Measurements from ENCODE around the gene EXD2. TPM values are rescaled to one million over a fixed set of nuclear protein-coding genes. Genes with fewer than 3 reads are reported as not detected.
"Not testable (repeated sequence)": the region's sequence is repeated elsewhere in the genome, so short reads cannot be mapped to it uniquely, and the experiment has no call there.

EXD2 gene
- total RNA-seq, 1 donor from 2014 or later, result 14.0 TPM

DNA sequence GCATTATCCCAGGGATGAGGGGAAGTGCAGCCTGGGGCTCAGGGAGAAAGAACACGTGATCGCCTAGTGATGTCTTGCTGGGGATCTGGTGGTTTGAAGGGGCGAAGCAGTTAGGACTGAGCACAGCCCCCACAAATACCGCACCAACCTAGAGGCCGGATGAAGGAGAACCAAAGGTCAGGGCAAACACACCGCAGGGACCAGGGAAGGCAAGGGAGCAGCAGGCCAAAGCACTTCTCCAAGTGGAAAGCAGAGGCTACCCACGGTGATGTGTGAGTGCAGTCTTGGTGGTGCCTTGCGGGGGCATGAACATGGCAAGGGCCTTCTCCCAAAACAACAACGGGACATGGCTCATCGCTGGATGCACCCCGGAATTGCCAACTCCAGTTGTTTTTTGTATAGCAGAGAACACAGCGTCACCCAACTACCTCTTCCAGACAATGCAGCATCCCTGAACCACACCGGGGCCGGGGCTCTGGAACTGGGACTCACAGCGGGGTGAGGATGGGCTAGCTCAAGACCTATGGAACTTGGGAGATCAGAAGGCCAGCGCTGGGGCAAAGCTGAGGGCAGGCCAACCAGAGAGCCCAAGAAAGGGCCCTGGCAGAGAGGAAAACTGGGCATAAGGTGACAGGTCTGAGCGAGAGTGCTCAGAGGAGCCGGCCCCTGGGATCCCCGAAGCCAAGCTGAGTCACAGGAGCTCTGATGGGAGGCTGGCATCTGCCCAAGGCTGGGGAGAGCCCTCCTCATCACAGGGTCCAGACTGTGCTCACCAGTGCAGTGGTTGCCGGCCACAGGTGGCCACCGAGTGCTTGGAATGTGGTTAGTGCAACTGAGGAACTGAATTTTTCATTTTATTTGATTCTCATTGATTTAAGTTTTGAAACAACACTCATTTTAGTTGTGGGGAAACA is 79.8 kb downstream of the EXD2 start:
- H3K4me3 ChIP-seq (ENCODE audit: low read depth, low read length), result no peak overlapping the region
- TF ChIP-seq, protein P1, sequence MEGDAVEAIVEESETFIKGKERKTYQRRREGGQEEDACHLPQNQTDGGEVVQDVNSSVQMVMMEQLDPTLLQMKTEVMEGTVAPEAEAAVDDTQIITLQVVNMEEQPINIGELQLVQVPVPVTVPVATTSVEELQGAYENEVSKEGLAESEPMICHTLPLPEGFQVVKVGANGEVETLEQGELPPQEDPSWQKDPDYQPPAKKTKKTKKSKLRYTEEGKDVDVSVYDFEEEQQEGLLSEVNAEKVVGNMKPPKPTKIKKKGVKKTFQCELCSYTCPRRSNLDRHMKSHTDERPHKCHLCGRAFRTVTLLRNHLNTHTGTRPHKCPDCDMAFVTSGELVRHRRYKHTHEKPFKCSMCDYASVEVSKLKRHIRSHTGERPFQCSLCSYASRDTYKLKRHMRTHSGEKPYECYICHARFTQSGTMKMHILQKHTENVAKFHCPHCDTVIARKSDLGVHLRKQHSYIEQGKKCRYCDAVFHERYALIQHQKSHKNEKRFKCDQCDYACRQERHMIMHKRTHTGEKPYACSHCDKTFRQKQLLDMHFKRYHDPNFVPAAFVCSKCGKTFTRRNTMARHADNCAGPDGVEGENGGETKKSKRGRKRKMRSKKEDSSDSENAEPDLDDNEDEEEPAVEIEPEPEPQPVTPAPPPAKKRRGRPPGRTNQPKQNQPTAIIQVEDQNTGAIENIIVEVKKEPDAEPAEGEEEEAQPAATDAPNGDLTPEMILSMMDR (conservative IDR thresholded peaks at IDR 0.05; ENCODE audit: low read depth, low read length), result no peak
- no peak for DNase-seq (ENCODE audit: low read depth)

DNA sequence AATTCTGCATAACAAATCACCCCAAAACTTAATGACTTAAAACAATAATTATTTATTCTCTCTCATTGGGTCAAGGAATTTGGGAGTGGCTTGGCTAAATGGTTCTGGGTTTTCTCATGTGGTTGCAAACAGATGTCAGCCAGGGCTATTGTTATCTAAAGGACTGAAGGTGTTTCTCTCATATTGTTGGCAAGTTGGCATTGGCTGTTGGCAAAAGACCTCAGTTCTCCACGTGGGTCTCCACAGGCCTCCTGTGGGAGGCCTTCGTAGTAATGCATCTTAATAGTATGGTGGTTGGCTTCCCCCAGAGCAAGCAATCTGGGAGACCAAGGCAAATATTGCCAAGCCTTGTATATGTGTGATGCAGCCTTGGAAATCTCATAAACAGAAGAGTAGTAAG is 83.0 kb downstream of the EXD2 start:
- no peak overlapping the region for H3K4me3 ChIP-seq (ENCODE audit: low read depth, low read length)
- TF ChIP-seq, protein P1 (conservative IDR thresholded peaks at IDR 0.05; ENCODE audit: low read depth, low read length), result no peak
- DNase-seq (ENCODE audit: low read depth), result no peak

DNA sequence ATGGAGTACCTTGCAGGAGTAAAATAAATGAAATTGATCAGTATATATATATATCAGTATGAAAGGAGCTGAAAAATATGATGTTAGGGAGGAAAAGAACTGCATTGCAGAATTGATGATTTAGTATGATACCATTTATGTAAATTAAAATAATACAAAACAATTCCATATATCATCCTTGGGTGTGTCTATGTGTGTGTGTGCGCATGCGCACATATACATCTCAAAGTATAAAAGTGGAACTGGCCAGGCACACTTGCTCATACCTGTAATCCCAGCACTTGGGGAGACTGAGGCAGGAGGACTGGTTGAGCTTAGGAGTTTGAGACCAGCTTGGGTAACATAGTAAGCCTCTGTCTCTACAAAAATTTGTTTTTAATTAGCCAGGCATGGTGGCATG is 84.0 kb downstream of the EXD2 start:
- TF ChIP-seq, protein P1 (conservative IDR thresholded peaks at IDR 0.05; ENCODE audit: low read depth, low read length), result no peak
- DNase-seq (ENCODE audit: low read depth), result no peak
- no peak overlapping the region for H3K4me3 ChIP-seq (ENCODE audit: low read depth, low read length)

DNA sequence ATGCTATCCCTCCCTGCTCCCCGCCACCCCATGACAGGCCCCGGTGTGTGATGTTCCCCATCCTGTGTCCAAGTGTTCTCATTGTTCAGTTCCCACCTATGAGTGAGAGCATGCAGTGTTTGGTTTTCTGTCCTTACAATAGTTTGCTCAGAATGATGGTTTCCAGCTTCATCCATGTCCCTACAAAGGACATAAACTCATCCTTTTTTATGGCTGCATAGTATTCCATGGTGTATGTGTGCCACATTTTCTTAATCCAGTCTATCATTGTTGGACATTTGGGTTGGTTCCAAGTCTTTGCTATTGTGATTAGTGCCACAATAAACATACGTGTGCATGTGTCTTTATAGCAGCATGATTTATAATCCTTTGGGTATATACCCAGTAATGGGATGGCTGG is 86.1 kb downstream of the EXD2 start:
- DNase-seq (ENCODE audit: low read depth); H3K4me3 ChIP-seq (ENCODE audit: low read depth, low read length): not testable (repeated sequence)

DNA sequence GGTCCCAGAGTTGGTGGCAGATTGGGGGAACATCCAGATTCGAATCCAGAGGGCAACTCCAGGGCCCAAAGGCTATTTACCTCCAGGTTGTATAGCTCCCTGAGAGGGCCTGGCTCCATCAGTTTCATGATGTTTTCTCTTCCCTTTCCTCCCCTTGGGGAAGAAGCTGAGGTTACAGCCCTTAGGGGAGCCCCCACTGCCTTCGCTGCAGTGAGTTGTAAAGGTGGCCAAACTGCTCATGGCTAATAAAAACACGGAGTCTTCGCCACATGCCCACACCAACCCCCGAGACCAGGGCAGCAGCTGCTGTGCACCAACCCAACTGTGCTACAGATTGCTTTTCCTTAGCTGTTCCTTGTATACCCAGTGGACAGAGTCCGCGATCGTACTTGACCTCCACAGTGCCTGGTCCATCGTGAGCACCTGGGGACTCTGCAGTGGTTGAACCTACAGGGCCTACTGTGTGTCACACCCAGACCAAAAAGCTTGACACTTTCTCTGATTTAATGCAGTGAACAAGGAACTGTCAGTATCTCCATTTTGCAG is 89.5 kb downstream of the EXD2 start:
- H3K4me3 ChIP-seq (ENCODE audit: low read depth, low read length), result no peak overlapping the region
- no peak for DNase-seq (ENCODE audit: low read depth)
- TF ChIP-seq, protein P1 (conservative IDR thresholded peaks at IDR 0.05; ENCODE audit: low read depth, low read length), result no peak

DNA sequence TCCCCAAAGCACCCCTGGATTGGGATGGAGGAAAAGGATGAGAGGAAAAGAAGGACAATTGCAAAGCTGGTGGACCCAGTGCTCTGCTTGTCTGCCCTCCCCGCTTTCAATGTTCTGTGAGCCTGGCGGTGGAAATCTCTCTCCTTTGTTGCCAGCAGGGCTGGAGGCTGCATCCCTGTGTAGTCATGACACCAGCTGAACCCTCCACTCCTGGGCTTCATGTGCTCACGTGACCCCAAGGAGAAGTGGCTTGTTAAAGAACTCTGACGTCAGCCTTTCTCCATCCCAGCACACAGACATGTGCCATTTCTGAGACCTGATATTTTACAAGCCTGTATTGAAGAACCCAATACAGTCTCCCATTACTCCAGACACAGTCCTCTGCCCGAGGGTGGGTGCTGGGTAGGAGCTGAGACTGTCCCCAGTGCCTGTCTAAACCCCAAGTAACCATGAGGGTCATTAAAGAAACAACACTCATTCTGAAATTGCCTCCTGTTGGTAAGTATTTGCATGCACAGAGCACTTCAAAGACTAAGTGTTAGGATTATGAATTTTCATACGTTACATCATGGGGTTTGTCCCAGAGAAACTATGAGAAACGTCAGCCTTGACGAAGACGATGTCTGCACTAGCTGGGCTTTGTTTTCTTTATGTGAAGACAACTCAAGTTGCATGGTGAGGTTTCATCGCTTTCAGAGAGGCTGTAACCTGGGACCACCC is 90.3 kb downstream of the EXD2 start:
- DNase-seq (ENCODE audit: low read depth), result no peak
- TF ChIP-seq, protein P1 (conservative IDR thresholded peaks at IDR 0.05; ENCODE audit: low read depth, low read length), result no peak
- H3K4me3 ChIP-seq (ENCODE audit: low read depth, low read length), result no peak overlapping the region

DNA sequence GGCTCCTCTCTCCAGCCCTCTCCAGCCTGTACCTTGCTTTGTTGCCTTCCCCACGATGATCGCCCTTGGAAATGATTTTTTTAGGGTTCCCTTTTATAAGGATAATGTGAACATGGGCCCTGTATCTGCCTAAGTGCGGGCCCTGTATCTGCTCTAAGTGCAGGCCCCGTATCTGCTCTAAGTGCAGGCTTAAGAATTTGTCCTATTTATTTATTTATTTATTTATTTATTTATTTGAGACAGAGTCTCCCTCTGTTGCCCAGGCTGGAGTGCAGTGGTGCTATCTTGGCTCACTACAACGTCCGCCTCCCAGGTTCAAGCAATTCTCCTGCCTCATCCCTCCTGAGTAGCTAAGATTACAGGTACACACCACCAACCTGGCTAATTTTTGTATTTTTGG is 91.2 kb downstream of the EXD2 start:
- TF ChIP-seq, protein P1 (conservative IDR thresholded peaks at IDR 0.05; ENCODE audit: low read depth, low read length), result no peak
- no peak overlapping the region for H3K4me3 ChIP-seq (ENCODE audit: low read depth, low read length)
- no peak for DNase-seq (ENCODE audit: low read depth)
